ENCODE results near the gene ANKRD11.
"Not testable (repeated sequence)": the region's sequence is repeated elsewhere in the genome, so short reads cannot be mapped to it uniquely, and the experiment has no call there.

ANKRD11 gene

GRCh38 chr16:89384282-89384681 lies 106.1 kb downstream of the ANKRD11 start:
- H3K9me2 ChIP-seq (replicated peaks; ENCODE audit: control insufficient read depth, low read length): no peaks in the 10 kb centered on the region
- no peak overlapping the region for H3K27ac ChIP-seq (ENCODE audit: low read depth, low read length)
- H3K4me3 ChIP-seq (ENCODE audit: low read length): no peak overlapping the region
- peaks cover 36% of the 10 kb centered on the region for H3K4me1 ChIP-seq (ENCODE audit: control insufficient read depth, low read length)
- H3K4me2 ChIP-seq (ENCODE audit: low read length): no peak overlapping the region
- TF ChIP-seq, protein P1, sequence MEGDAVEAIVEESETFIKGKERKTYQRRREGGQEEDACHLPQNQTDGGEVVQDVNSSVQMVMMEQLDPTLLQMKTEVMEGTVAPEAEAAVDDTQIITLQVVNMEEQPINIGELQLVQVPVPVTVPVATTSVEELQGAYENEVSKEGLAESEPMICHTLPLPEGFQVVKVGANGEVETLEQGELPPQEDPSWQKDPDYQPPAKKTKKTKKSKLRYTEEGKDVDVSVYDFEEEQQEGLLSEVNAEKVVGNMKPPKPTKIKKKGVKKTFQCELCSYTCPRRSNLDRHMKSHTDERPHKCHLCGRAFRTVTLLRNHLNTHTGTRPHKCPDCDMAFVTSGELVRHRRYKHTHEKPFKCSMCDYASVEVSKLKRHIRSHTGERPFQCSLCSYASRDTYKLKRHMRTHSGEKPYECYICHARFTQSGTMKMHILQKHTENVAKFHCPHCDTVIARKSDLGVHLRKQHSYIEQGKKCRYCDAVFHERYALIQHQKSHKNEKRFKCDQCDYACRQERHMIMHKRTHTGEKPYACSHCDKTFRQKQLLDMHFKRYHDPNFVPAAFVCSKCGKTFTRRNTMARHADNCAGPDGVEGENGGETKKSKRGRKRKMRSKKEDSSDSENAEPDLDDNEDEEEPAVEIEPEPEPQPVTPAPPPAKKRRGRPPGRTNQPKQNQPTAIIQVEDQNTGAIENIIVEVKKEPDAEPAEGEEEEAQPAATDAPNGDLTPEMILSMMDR (IDR thresholded peaks at IDR 0.05; ENCODE audit: low read depth, low read length, poor library complexity, severe bottlenecking): no peak
- TF ChIP-seq EZH2phosphoT487 (IDR thresholded peaks at IDR 0.05; ENCODE audit: borderline replicate concordance, low read length): no peak
- no peaks in the 10 kb centered on the region for H3K9me3 ChIP-seq (ENCODE audit: control insufficient read depth, insufficient read depth, low read length)
- H3K36me3 ChIP-seq (ENCODE audit: control insufficient read depth, low read length): no peaks in the 10 kb centered on the region
- peaks cover 44% of the 10 kb centered on the region for H4K20me1 ChIP-seq (ENCODE audit: control insufficient read depth, insufficient read depth, low read depth, low read length)
- peaks cover 98% of the 10 kb centered on the region for H3K79me2 ChIP-seq (ENCODE audit: control insufficient read depth, low read length)
- no peaks in the 10 kb centered on the region for H3K27me3 ChIP-seq (ENCODE audit: control insufficient read depth, low read length)
- H3F3A ChIP-seq (ENCODE audit: control insufficient read depth, insufficient read depth): peaks cover 5% of the 10 kb centered on the region; the same call in 1 of the 2 replicates

DNA sequence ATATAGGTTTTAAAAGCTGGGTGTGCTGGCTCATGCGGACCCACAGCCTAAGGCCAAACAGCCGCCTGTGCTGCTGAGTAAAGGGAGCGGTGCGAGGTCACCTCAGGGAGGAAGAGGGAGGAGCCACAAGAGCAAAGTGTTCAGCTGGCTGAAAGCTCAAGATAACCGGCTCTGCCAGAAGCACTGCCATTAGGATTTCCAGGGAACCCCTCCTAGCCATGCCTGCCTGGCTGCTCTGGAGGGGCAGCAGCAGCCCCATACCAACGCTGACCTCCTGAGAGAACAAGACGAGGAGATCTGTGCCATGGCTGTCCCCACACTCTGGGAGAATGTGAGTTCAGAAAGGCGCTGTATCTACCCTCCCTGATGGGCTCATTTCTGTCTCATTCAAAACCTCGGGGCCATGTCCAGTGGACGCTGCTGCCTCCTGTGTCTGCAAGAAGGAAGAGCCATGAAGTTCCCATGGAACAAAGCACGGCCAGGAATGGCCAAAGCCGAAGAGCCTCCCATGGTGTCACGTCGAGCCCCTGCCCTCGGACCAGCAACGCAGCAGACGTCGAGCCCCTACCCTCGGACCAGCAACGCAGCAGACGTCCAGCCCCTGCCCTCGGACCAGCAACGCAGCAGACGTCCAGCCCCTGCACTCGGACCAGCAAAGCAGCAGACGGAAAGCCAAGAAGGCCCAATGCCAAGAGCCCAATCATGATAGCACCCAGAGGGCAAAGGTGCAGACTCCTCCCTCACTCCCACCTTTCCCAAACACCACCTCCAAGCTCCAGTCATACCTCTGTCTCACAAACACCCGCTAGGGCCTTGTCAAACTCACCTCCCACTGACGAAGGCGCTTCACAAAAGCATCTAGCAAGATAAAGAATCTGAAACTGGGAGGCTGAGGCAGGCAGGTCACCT lies 107.0 kb downstream of the ANKRD11 start:
- H3K9me2 ChIP-seq (replicated peaks; ENCODE audit: control insufficient read depth, low read length): no peaks in the 10 kb centered on the region
- H3K4me1 ChIP-seq (ENCODE audit: control insufficient read depth, low read length): peaks cover 34% of the 10 kb centered on the region
- H3K4me3 ChIP-seq (ENCODE audit: low read length): no peak overlapping the region
- H3K79me2 ChIP-seq (ENCODE audit: control insufficient read depth, low read length): peaks cover 98% of the 10 kb centered on the region
- no peaks in the 10 kb centered on the region for H3K36me3 ChIP-seq (ENCODE audit: control insufficient read depth, low read length)
- H4K20me1 ChIP-seq (ENCODE audit: control insufficient read depth, insufficient read depth, low read depth, low read length): peaks cover 52% of the 10 kb centered on the region
- no peak overlapping the region for H3K4me2 ChIP-seq (ENCODE audit: low read length)
- H3K27ac ChIP-seq (ENCODE audit: low read depth, low read length): no peak overlapping the region
- TF ChIP-seq, protein P1 (IDR thresholded peaks at IDR 0.05; ENCODE audit: low read depth, low read length, poor library complexity, severe bottlenecking): no peak
- TF ChIP-seq EZH2phosphoT487 (IDR thresholded peaks at IDR 0.05; ENCODE audit: borderline replicate concordance, low read length): no peak
- H3F3A ChIP-seq (ENCODE audit: control insufficient read depth, insufficient read depth): peaks cover 5% of the 10 kb centered on the region; the same call in 1 of the 2 replicates
- H3K9me3 ChIP-seq (ENCODE audit: control insufficient read depth, insufficient read depth, low read length): no peaks in the 10 kb centered on the region
- H3K27me3 ChIP-seq (ENCODE audit: control insufficient read depth, low read length): no peaks in the 10 kb centered on the region

GRCh38 chr16:89382555-89382954 lies 107.8 kb downstream of the ANKRD11 start:
- not testable (repeated sequence) for H3F3A ChIP-seq (ENCODE audit: control insufficient read depth, insufficient read depth); H3K27me3 ChIP-seq (ENCODE audit: control insufficient read depth, low read length); H3K4me2 ChIP-seq (ENCODE audit: low read length); H3K4me3 ChIP-seq (ENCODE audit: low read length); H3K36me3 ChIP-seq (ENCODE audit: control insufficient read depth, low read length); H3K9me3 ChIP-seq (ENCODE audit: control insufficient read depth, insufficient read depth, low read length); H3K9me2 ChIP-seq (replicated peaks; ENCODE audit: control insufficient read depth, low read length); H3K27ac ChIP-seq (ENCODE audit: low read depth, low read length)
- Histone ChIP-seq H4K20me1 (ENCODE audit: control insufficient read depth, insufficient read depth, low read depth, low read length) (peaks cover 60% of the 10 kb centered on the region), H3K79me2 (ENCODE audit: control insufficient read depth, low read length) (peaks cover 98% of the 10 kb centered on the region), H3K4me1 (ENCODE audit: control insufficient read depth, low read length) (peaks cover 29% of the 10 kb centered on the region)

DNA sequence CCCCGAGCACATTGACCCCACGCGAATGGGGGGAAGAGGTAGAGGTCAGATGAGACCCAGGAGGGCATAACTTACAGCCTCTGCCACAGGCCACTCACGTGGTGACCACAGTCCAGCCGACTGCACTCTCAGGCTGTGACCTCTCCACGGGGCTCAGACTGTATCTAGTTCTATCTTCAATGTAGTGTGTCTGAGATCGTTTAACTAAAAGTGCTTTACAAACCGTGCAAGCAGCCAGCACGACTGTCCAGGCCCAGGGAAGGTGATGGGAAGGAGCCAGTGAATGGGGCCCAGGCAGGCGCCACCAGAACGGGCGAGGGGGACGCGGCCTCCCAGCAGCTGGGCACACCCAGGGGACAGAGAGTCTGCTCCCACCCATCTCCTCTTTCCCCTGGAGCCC lies 108.6 kb downstream of the ANKRD11 start:
- H3K9me2 ChIP-seq (replicated peaks; ENCODE audit: control insufficient read depth, low read length): no peaks in the 10 kb centered on the region
- no peak for TF ChIP-seq EZH2phosphoT487 (IDR thresholded peaks at IDR 0.05; ENCODE audit: borderline replicate concordance, low read length)
- no peak overlapping the region for H3K27ac ChIP-seq (ENCODE audit: low read depth, low read length)
- H3K27me3 ChIP-seq (ENCODE audit: control insufficient read depth, low read length): no peaks in the 10 kb centered on the region
- no peaks in the 10 kb centered on the region for H3K36me3 ChIP-seq (ENCODE audit: control insufficient read depth, low read length)
- H3K79me2 ChIP-seq (ENCODE audit: control insufficient read depth, low read length): peaks cover 99% of the 10 kb centered on the region
- H3K9me3 ChIP-seq (ENCODE audit: control insufficient read depth, insufficient read depth, low read length): no peaks in the 10 kb centered on the region
- no peak overlapping the region for H3K4me2 ChIP-seq (ENCODE audit: low read length)
- no peak overlapping the region for H3K4me3 ChIP-seq (ENCODE audit: low read length)
- H4K20me1 ChIP-seq (ENCODE audit: control insufficient read depth, insufficient read depth, low read depth, low read length): peaks cover 63% of the 10 kb centered on the region
- peaks cover 5% of the 10 kb centered on the region; the same call in 1 of the 2 replicates for H3F3A ChIP-seq (ENCODE audit: control insufficient read depth, insufficient read depth)
- peaks cover 33% of the 10 kb centered on the region for H3K4me1 ChIP-seq (ENCODE audit: control insufficient read depth, low read length)

Measured in DOHH2 (cell line).